GM21619 (cell line): ENCODE data around the gene FUCA1.
A peak's percentile ranks its signal among the peaks of the same experiment; 100 is the strongest.
"Not testable (repeated sequence)": the region's sequence is repeated elsewhere in the genome, so short reads cannot be mapped to it uniquely, and the experiment has no call there.

Experiments
- ATAC-seq: cut with Tn5 transposase; IDR thresholded peaks from one replicate; pipeline ENCODE4 v1.9.1; 2021; ENCODE audit not compliant: unreplicated experiment

The FUCA1 gene

GRCh38 chr1:23843644-23844043, 24.4 kb downstream of the FUCA1 start:
- no peak for ATAC-seq

DNA sequence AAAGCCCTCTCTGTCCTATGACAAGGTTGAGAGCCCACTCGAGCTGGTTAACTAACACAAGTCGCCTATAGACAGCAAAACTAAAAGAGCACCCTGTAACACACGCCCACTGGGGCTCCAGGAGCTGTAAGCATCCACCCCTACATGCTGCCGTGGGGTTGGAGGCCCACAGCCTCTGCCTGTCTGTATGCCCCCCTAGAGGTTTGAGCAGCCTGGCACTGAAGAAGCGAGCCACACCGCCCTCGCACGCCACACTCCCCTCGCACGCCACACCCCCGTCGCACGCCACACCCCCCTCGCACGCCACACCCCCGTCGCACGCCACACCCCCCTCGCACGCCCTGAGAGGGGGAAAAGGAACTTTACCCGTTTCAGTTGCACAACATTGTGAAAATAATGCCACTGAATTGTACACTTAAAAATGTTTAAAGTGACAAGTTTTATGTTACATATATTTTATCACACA, 29.7 kb downstream of the FUCA1 start:
- peak; percentile 72 for ATAC-seq

DNA sequence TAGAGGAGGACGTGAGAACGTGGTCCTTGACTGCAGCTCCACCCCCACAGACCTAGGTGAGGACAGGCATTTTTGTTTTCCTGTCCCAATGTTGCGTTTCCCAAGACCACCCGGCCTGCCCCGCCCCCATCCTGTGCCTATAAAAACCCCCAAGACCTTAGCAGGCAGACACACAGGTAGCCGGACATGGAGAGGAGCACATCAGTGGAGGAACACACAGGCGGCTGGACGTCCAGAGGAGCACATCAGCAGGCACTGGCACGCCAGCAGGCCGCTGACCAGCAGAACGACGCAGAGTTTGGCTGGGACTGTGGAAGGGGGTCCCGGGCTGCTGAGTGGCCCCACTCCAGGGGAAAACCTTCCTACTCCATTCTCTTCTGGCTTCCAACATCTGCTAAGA, 30.2 kb downstream of the FUCA1 start:
- peak; percentile 23 for ATAC-seq

DNA sequence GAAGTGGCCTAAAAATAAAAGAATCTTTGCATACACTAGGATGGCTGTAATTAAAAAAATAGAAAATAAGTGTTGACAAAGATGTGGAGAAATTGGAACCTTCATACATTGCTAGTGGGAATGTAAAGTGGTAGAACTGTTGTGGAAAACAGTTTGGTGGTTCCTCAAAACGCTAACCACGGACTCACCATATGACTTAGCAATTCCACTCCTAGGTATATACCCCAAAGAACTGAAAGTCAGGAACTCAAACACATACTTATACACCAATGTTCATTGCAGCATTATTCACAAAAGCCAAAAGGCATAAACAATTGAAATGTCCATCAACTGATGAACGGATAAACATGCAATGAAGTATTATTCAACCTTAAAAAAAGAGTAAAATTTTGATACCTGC, 32.1 kb downstream of the FUCA1 start:
- ATAC-seq, result no peak

DNA sequence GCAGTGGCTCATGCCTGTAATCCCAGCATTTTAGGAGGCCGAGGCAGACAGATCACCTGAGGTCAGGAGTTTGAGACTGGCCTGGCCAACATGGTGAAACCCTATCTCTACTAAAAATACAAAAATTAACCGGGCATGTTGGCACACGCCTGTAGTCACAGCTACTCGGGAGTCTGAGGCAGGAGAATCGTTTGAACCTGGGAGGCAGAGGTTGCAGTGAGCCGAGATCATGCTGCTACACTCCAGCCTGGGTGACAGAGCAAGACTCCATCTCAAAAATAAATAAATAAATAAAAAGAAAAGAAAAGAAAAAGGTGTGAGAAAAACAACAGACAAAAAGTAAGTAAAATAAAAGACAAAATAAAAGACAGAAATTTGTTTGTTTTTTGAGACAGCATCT, 33.9 kb downstream of the FUCA1 start:
- not testable (repeated sequence) for ATAC-seq

DNA sequence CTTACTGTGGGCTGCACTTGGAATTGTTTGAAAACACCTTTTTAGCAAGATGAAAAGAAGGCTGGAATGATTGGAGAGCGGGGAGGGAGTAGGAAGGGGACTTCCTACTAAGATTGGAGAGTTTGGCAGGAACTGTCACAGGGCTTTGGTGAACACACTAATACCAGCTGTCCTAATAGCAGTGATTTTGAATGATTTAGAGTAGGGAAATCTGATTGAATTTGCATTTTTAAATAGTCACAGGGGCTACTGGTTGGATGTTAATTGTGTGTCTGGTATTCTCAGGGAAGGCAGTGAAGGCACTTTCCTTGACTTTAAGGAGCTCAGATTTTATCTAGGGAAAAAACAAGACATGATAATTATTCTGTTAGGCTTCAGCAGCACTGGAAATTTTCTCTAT, 40.4 kb downstream of the FUCA1 start:
- ATAC-seq, result no peak

- ATAC-seq, result not testable (repeated sequence)
These were observed 41.5 kb downstream of the FUCA1 start for GRCh38 chr1:23826590-23826989.

GRCh38 chr1:23825762-23826522, 42.1 kb downstream of the FUCA1 start:
- ATAC-seq, result peak; percentile 40

DNA sequence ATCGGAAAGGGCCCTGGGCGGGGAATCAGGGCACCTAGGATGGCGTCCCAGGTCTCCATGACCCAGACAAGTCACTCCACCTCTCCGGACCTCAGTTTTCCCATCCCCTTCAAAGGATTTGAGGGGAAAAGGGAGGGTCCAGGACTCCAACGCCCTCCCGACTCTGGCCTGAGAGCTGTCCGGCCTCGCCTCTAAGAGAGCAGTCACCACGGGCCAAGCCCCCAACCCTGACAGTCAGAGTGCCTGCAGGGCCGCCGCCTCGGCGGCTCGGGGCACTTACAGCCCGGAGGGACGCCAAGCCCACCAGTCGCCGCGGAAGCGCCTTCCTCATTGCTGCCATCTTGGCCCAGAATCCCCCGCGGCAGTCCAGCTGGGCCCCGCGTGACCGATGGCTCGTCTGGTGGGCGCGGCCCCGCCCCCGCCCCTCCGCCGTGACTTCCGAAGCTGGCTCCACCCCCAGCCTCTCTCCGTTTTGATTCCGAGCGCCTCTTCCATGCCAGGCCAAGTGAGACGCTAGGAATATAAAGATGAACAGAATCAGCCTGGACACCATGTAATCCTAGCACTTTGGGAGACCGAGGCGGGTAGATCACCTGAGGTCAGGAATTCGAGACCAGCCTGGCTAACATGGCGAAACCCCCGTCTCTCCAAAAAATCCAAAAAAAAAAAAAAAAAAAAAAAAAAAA, 42.9 kb downstream of the FUCA1 start, which contains the start of gene HMGCL:
TSS of gene HMGCL (minus strand) at position 354 of the 686 bp plus-strand sequence. CDS start at position 340, 14 bp downstream.
- ATAC-seq, result peak; percentile 79

GRCh38 chr1:23824711-23825075, 43.4 kb downstream of the FUCA1 start:
- ATAC-seq, result no peak

DNA sequence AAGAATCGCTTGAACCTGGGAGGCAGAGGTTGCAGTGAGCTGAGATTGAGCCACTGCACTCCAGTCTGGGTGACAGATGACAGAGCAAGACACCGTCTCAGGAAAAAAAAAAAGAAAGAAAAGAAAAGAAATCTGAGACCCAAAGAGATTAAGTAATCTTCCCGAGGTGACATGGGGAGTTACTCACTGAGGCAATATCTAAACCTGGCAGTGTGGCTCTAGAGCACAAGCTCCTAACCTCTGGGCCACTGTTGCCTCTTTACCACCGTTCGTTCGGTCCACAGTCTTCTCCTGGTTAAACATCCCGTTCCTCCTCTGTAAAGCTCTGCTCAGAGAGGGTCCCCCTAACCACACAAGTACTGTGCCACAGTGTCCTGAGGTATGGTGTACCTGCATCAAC, 44.3 kb downstream of the FUCA1 start:
- ATAC-seq, result no peak

DNA sequence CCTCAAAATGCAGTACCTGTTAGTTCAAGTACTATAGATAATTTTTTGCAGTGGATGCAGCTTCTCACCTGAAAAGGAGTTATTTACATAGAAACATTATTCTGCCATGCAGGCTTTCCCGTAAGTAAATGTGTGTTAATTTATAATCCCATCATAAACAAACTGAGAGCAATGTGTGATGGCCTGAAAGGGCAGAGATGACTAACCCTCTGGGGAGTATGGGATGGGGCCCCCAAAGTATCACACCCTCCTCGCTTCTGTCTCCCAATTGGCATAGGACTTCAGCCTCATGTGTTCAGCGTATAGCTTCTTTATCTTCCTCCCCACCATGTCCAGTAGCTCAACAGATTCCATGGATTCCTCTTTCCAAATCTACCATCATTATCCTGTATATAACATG, 50.5 kb downstream of the FUCA1 start:
- ATAC-seq, result no peak

DNA sequence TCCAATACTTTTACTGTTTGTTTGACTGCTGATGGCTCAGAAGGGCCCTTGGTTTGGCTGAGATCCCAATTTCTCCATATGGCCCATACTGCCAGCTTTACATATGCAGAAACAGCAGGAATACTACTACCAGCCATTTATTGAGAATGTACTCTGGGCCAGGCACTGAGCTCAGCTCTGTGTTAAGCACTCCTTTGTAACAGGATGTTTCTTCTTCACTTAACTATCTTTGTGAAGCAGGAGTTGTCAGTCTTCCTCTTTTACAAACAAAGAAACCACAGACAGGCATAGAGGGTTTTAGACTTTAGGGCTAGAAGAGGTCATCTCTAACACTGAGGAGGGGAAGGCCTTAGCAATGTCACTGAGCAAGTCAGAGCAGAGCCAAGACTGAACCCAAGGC, 51.2 kb downstream of the FUCA1 start:
- no peak for ATAC-seq

DNA sequence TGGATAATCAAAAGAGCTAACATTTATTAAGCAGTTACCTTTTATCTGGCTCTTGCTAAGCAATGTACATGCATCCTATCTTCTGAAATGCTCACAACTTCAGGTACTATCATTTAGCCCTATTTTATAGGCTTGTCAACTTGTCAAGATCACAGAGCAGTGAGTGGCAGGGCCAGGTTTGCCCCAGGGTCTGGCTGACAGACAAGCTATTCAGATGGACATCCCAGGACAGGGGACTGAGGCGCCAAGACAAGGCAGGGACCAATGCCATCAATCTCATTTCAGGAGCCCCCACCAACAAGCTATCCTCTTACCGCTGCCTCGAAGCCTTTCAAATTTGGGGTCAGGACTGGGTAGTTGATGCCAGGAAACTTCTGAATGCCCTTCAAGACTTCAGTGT, 51.7 kb downstream of the FUCA1 start:
- ATAC-seq, result no peak

GRCh38 chr1:23814016-23814415, 54.1 kb downstream of the FUCA1 start:
- no peak for ATAC-seq

DNA sequence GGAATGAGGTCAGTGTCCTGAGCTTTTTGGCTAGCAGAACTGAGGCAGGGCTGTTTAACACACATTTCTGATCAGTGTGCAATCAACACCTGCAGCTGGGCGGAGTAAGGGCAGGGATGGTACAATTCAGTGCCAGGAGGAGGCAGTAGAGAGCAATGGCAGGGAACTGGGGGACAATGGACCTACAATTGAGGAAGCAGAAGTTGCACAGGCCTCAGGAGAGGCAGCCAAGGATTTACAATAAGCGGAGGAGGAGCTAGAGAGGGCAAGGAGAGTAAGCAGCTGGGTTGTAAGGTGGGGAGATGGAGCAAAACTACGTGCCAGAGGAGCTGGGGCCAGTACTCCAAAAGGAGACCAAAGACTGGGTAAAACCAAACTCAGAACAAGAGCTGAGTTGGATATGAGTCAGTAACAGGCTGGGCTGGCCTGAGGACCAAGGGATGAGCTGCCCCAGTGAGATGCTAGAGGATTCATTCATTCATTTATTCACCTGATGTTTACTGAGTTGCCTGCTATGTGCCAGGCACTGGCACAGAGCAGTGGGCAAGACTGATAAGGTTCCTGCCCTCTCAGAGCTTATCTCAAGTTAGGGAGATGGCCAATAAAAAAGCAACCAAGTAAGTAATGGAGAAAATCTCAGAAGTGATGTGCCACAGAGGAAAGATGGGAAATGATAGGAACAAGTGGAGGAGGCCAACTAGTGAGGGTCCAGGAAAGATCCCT, 57.1 kb downstream of the FUCA1 start:
- ATAC-seq, result peak; percentile 63

GRCh38 chr1:23809751-23810171, 58.3 kb downstream of the FUCA1 start:
- ATAC-seq, result peak; percentile 63

DNA sequence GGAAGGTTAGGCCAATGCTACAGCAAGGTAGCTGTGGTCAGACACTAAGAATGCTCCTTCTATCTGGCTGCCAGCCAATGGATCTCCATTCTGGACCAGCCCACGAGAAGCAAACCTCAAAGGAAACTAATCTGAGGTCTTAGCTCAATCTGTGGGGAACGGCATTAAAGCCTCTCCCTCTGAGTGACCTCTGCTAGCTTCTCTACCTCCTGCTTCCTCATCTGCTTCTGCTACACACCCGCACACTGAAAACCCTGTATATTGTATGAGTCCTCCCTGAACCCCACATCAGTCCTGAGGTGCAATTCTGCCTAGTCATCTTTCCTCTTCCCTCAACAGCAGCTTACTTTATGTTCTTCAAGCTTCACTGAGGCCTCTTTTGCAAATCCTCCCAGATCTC, 60.6 kb downstream of the FUCA1 start:
- ATAC-seq, result no peak

DNA sequence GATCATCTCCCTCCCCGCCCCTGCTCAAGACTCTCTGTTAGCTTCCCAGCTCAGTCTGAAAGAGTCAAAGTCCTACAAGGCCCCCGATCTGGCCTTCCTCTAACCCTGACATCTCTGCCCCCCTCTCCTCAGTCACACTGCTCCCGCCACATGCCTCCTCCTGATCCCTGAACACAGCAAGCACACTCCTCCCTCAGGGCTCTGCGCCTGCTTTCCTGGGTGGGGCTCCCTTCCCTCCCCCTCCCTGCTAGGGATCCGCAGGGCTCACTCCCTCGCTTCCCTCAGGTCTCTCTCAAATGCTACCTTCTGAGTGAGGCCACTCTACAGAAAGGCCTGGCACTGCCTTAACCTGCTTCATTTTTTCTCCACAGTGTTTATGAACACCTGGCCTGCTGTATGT, 61.8 kb downstream of the FUCA1 start:
- no peak for ATAC-seq

DNA sequence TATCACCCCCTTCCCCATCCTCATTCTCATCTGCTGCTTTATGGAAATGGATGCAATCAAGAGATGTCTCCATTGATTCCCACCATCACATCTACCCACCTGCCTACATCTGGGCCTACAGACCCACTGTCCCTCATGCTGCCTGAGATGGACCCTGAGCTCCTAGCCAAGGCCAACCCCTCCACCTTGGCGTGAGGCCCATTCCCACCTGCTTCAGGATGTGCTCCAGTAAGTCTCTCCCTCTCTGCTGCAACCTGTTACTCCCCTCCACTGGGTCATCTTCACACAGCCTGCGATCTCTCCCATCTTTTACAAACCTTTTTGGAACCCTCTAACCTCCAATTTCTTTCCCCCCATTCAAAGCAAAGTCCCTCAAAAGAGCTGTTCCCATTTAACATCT, 63.1 kb downstream of the FUCA1 start:
- ATAC-seq, result no peak

- ATAC-seq, result no peak
These were observed 63.8 kb downstream of the FUCA1 start for GRCh38 chr1:23804183-23804835.
